ENCODE results near the gene BCAT1. TPM values are rescaled to one million over a fixed set of nuclear protein-coding genes. Genes with fewer than 3 reads are reported as not detected.

Gene BCAT1
- total RNA-seq, 4 donors from 2014 or later, result 0.80 to 14.0 (median 3.9) TPM

- Histone ChIP-seq H3K9me3 (no peaks in the 10 kb centered on the region), H3K4me3 (peak overlapping the region; percentile 20 to 57 (median 38)), H3K27ac (peak overlapping the region in 3 of 4 donors; percentile 57 to 65 (median 58)), H3K36me3 (no peaks in the 10 kb centered on the region), H3K27me3 (peaks cover 32% of the 10 kb centered on the region), H3K4me1 (peaks cover 0 to 5% (median 2%) of the 10 kb centered on the region in 4 donors)
- intact Hi-C loops (cut with DNase I; ENCODE audit: low total_unique reads), result no loop called here
- peak in 1 of 3 donors; percentile 9 for TF ChIP-seq POLR2AphosphoS5 (IDR thresholded peaks at IDR 0.05)
- TF ChIP-seq POLR2A (IDR thresholded peaks at IDR 0.05), result no peak
- no peak for TF ChIP-seq EP300 (IDR thresholded peaks at IDR 0.05; ENCODE audit: low read depth)
- in situ Hi-C loops (cut with MboI; ENCODE audit: low pct_ligation_motif_present in 1 of 4, low pct_unique_long_range_greater_than_20kb in 1 of 4, low sequenced_read_pairs in 3 of 4), result no loop called here
- no peak for DNase-seq
- WGBS, 2 donors (ENCODE audit: low coverage in 1 of 2), result 43 to 71% methylated on average over 9 to 25 of the region's 25 CpGs
Observed at GRCh38 chr12:24903329-24904088, 45.4 kb downstream of the BCAT1 start.

- Histone ChIP-seq H3K27ac (peak overlapping the region in 3 of 4 donors; percentile 57 to 65 (median 58)), H3K9me3 (no peaks in the 10 kb centered on the region), H3K36me3 (no peaks in the 10 kb centered on the region), H3K4me1 (peaks cover 0 to 5% (median 2%) of the 10 kb centered on the region in 4 donors), H3K4me3 (peak overlapping the region; percentile 20 to 57 (median 38)), H3K27me3 (peaks cover 32% of the 10 kb centered on the region)
- intact Hi-C loops (cut with DNase I; ENCODE audit: low total_unique reads), result no loop called here
- in situ Hi-C loops (cut with MboI; ENCODE audit: low pct_ligation_motif_present in 1 of 4, low pct_unique_long_range_greater_than_20kb in 1 of 4, low sequenced_read_pairs in 3 of 4), result no loop called here
- 31 to 34% methylated on average over 12 to 74 of the region's 74 CpGs for WGBS, 2 donors (ENCODE audit: low coverage in 1 of 2)
- no peak for DNase-seq
- no peak for TF ChIP-seq EP300 (IDR thresholded peaks at IDR 0.05; ENCODE audit: low read depth)
- no peak for TF ChIP-seq POLR2AphosphoS5 (IDR thresholded peaks at IDR 0.05)
- no peak for TF ChIP-seq CTCF (IDR thresholded peaks at IDR 0.05)
- TF ChIP-seq POLR2A (IDR thresholded peaks at IDR 0.05), result no peak
Observed at GRCh38 chr12:24902511-24903328, 46.2 kb downstream of the BCAT1 start.

GRCh38 chr12:24901576-24902461, 47.1 kb downstream of the BCAT1 start:
- TF ChIP-seq POLR2A (IDR thresholded peaks at IDR 0.05) (no peak), CTCF (IDR thresholded peaks at IDR 0.05) (no peak), POLR2AphosphoS5 (IDR thresholded peaks at IDR 0.05) (no peak)
- H3K27me3 ChIP-seq, result peaks cover 32% of the 10 kb centered on the region
- intact Hi-C loops (cut with DNase I; ENCODE audit: low total_unique reads), result no loop called here
- peak overlapping the region in 2 of 4 donors; percentile 37 to 57 for H3K4me3 ChIP-seq
- no peak for DNase-seq
- H3K36me3 ChIP-seq, result no peaks in the 10 kb centered on the region
- in situ Hi-C loops (cut with MboI; ENCODE audit: low pct_ligation_motif_present in 1 of 4, low pct_unique_long_range_greater_than_20kb in 1 of 4, low sequenced_read_pairs in 3 of 4), result no loop called here
- H3K4me1 ChIP-seq, result peaks cover 0 to 5% (median 2%) of the 10 kb centered on the region in 4 donors
- no peaks in the 10 kb centered on the region for H3K9me3 ChIP-seq
- WGBS, 2 donors (ENCODE audit: low coverage in 1 of 2), result 60 to 65% methylated on average over 12 to 33 of the region's 33 CpGs
- H3K27ac ChIP-seq, result peak overlapping the region in 2 of 4 donors; percentile 57 to 65

- H3K36me3 ChIP-seq, result no peaks in the 10 kb centered on the region
- no peak for DNase-seq
- H3K27ac ChIP-seq, result no peak overlapping the region
- no peaks in the 10 kb centered on the region for H3K9me3 ChIP-seq
- WGBS, 2 donors (ENCODE audit: low coverage in 1 of 2), result 80 to 100% methylated on average over 1 to 3 of the region's 3 CpGs
- TF ChIP-seq POLR2A (IDR thresholded peaks at IDR 0.05) (no peak), EP300 (IDR thresholded peaks at IDR 0.05; ENCODE audit: low read depth) (no peak), CTCF (IDR thresholded peaks at IDR 0.05) (no peak), POLR2AphosphoS5 (IDR thresholded peaks at IDR 0.05) (no peak)
- peaks cover 0 to 5% (median 2%) of the 10 kb centered on the region in 4 donors for H3K4me1 ChIP-seq
- H3K27me3 ChIP-seq, result peaks cover 29% of the 10 kb centered on the region
- intact Hi-C loops (cut with DNase I; ENCODE audit: low total_unique reads) (no loop called here), in situ Hi-C loops (cut with MboI; ENCODE audit: low pct_ligation_motif_present in 1 of 4, low pct_unique_long_range_greater_than_20kb in 1 of 4, low sequenced_read_pairs in 3 of 4) (no loop called here)
- no peak overlapping the region for H3K4me3 ChIP-seq
Observed at GRCh38 chr12:24900196-24900595, 48.7 kb downstream of the BCAT1 start.

All from transverse colon (tissue), 4 donors.